HG03342 (cell line): ENCODE data around the gene HMCN2.

Experiments
- ATAC-seq: cut with Tn5 transposase; IDR thresholded peaks from one replicate; pipeline ENCODE4 v1.9.1; 2021; ENCODE audit warnings: mild to moderate bottlenecking, moderate library complexity; ENCODE audit not compliant: unreplicated experiment

Gene HMCN2

DNA sequence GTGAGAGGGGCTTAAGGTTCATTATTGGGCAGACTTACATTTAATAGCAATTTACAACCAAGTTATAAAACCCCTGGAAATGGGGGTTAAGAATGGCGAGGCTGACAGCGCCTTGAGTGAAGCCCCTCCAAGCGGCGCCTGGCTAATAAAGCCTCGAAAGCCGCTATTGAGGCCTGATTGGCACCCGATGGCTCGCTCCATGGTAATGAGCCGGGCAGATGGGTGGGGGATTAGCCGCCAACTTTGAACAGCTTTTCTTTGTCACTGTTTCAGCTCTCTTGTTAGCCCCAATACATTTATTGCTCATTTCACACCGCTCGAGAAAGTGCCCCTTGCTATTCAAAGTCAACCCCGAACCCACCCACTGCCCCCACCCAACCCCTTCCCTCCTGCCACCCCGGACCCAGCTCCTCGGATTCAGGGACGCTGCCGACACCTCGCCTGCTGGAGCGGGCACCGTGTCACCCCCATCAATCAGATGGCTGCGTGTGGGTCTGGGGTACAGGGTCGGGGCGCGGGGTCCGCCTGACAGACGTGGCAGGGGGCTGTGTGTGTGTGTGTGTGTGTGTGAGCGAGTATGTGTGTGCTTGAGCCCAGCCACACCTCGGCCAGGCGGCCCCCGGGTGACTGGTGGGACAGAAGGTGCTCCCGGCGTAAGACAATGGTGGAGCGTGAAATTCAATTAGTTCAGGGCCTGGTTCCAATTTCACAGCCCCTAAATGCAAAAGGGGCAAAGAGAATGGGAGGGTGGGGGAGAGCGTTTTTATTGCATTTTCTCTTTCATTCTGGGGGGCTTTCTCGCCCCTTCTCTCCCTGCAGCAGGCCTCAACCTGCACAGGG is 213.4 kb downstream of the HMCN2 start:
- no peak for ATAC-seq

- no peak for ATAC-seq
Observed at GRCh38 chr9:130479587-130479986, 214.0 kb downstream of the HMCN2 start.

- ATAC-seq = no peak
Observed at GRCh38 chr9:130480673-130481072, 215.1 kb downstream of the HMCN2 start.

DNA sequence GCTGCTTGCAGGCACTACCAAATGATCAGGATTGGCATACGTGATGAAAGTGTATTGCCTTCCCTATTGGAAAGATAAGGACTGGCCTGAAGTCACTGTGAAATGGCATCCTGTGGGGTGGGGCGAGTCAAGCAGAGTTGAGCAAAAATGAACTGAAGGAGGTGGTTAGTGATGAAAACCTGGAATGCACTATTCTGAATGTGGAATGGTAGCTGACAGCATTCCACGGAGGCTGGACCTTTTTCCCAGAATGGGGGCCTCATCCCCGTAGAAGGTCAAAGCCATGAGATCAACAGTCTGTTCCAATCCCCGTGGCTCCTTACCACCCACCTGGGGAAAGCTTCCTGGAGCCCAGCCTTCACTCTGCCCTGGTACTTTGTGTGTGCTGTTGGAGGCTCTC is 216.9 kb downstream of the HMCN2 start:
- ATAC-seq = no peak

DNA sequence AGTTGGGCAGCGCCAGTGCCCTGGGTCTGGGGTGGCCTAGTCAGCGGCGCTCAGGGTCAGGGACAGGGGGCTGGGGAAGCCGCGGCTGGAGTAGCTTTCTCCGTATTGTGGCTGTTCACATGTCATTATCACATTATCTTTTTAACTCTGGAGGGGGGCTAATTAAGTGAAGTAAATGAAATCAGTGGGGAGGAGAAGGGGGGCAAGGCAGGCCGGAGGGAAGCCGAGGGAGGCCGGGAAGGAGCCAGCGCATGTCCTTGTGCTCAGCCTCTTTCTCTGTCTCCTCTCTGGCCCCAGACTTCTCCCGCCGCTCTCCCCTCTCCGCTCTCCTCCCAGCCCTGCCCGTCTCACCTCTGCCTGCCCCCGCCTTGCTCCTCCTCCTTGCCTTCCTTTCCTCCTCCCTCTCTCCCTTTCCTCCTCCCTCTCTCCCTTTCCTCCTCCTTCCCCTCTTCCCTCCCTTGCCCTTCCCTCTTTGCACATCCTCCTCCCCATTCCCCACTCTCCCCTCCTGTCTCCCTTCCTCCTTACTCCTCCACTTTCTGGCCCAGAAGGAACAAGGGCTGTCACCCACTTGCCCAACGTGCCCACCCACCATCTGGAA is 217.9 kb downstream of the HMCN2 start:
- no peak for ATAC-seq
